Motor neuron (in vitro differentiated cells): ENCODE measurements around the gene HSF5. TPM values are rescaled to one million over a fixed set of nuclear protein-coding genes. Genes with fewer than 3 reads are reported as not detected.

Experiments used
- ATAC-seq, 8 experiments: fragments of 200-7000 bp; cut with Tn5 transposase; replicated peaks in 6 of 8; 2 replicates each; pipeline ENCODE4 v1.8.0; 2021; ENCODE audit warnings: mild to moderate bottlenecking in 8 of 8, moderate library complexity in 8 of 8
- H3K27ac ChIP-seq, 2 donors: fragments of 250-450 bp; sonication (Bioruptor Pico); 2 replicates each; pipeline ENCODE4 v1.9.0; 2021; ENCODE audit warnings: antibody characterized with exemption in 2 of 2, mild to moderate bottlenecking in 2 of 2, moderate library complexity in 1 of 2
- H3K4me1 ChIP-seq, 2 donors: fragments of 250-450 bp; sonication (Bioruptor Pico); replicated peaks in 1 of 2; 2 replicates each; pipeline ENCODE4 v1.6.1; 2021; ENCODE audit warnings: antibody characterized with exemption in 2 of 2, mild to moderate bottlenecking in 2 of 2, moderate library complexity in 1 of 2
- H3K4me3 ChIP-seq, 5 donors: fragments of 250-450 bp; sonication (Bioruptor Pico); 2 replicates each; pipeline ENCODE4 v1.9.0; 2021; ENCODE audit warnings: antibody characterized with exemption in 5 of 5, mild to moderate bottlenecking in 5 of 5, moderate library complexity in 4 of 5
- WGBS, 10 experiments: fragments of 450-650 bp; shearing (Covaris generic); methylation state at CpG; one replicate each; pipeline ENCODE4 v1.0.0; 2022; 5-methylcytosine and 5-hydroxymethylcytosine counted together
- in situ Hi-C, 9 experiments: fragments of 400-800 bp; cut with MboI; loops; one replicate each; pipeline ENCODE4 v1.15.0; 2021; ENCODE audit warnings: low sequenced_read_pairs in 9 of 9, low pct_unique_long_range_greater_than_20kb in 2 of 9; ENCODE audit not compliant: unreplicated experiment in 9 of 9
- total RNA-seq, 8 experiments: library from RNA; unstranded; fragments of 300-600 nt; gene quantifications; 2 replicates each; pipeline versions ENCODE4 v1.2.3 to v1.2.4, GENCODE V29; 2022

Gene HSF5
- total RNA-seq, 8 experiments from 2014 or later: 0.04 to 0.14 (median 0.05) TPM; not detected in 3

GRCh38 chr17:58373923-58374322, 114.3 kb downstream of the HSF5 start:
- WGBS, 10 experiments: 0 to 100% (median 80%) methylated on average over 1 of the region's 1 CpG; no CpG with 5 or more reads in 3 of the 10 experiments
- in situ Hi-C loops: no loop called here
- H3K27ac ChIP-seq: no peak overlapping the region
- no peak for ATAC-seq
- H3K4me3 ChIP-seq: no peak overlapping the region
- no peaks in the 10 kb centered on the region for H3K4me1 ChIP-seq

GRCh38 chr17:58373003-58373402, 115.2 kb downstream of the HSF5 start:
- Histone ChIP-seq H3K4me1 (no peaks in the 10 kb centered on the region), H3K27ac (no peak overlapping the region), H3K4me3 (no peak overlapping the region)
- 0 to 100% (median 67%) methylated on average over 1 to 4 of the region's 5 CpGs; no CpG with 5 or more reads in 1 of the 10 experiments for WGBS, 10 experiments
- ATAC-seq: no peak
- in situ Hi-C loops: no loop called here

DNA sequence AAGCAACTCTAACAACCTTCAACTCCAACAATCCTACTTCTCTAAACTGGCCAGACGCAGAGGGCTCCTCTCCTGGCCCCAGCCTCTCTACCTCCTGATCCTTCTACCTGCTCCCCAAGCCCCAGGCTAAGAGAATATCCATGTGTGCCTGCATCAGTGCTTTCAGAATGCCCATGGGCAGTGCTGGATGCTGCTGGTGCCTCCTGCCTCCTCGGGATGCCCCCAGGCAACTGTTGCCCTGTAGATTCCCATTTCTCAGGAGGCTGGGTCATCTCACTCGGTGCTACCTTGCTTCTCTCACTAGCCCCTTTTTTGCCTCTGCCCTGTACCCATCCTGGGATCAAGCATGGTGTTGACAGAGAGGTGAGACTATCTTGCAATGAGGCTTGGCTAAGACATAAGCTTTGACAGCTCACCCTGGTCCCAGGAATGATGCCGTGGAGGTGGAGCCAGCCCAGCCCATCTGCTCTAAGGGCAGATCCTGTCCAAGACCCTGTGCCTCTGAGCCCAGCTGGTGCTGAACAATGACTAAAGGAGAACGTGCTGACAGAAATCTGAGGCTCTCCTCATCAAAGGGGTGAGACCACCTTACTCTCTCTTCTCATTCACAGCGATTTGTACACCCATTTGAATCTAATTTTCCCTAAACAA, 116.8 kb downstream of the HSF5 start:
- WGBS, 10 experiments: 0 to 80% (median 49%) methylated on average over 1 to 4 of the region's 6 CpGs; no CpG with 5 or more reads in 2 of the 10 experiments
- H3K4me1 ChIP-seq: no peaks in the 10 kb centered on the region
- ATAC-seq: no peak
- H3K4me3 ChIP-seq: no peak overlapping the region
- in situ Hi-C loops: no loop called here
- H3K27ac ChIP-seq: no peak overlapping the region

GRCh38 chr17:58370716-58371115, 117.5 kb downstream of the HSF5 start:
- Histone ChIP-seq H3K4me3 (no peak overlapping the region), H3K4me1 (no peaks in the 10 kb centered on the region), H3K27ac (no peak overlapping the region)
- ATAC-seq: no peak
- WGBS, 10 experiments: 17 to 96% (median 89%) methylated on average over 3 to 7 of the region's 9 CpGs; no CpG with 5 or more reads in 5 of the 10 experiments
- in situ Hi-C loops: no loop called here

GRCh38 chr17:58370309-58370708, 117.9 kb downstream of the HSF5 start:
- in situ Hi-C loops: no loop called here
- Histone ChIP-seq H3K4me3 (no peak overlapping the region), H3K27ac (no peak overlapping the region), H3K4me1 (no peaks in the 10 kb centered on the region)
- no peak for ATAC-seq
- 0 to 100% (median 100%) methylated on average over 1 to 4 of the region's 5 CpGs; no CpG with 5 or more reads in 4 of the 10 experiments for WGBS, 10 experiments

Other genes with a start within 250 kb of the HSF5 start
- 1 to 10 TPM in 2 of 8 experiments, under 1 TPM in 5, not detected in 1; 0.08 to 1.2 (median 0.16) TPM for gene LPO, start 249.8 kb downstream of the HSF5 start, total RNA-seq
- 1 to 10 TPM in 2 of 8 experiments, under 1 TPM in 3, not detected in 3; 0.18 to 3.2 (median 0.59) TPM for gene MPO, start 207.5 kb downstream of the HSF5 start, total RNA-seq
- 10 to 100 TPM in 5 of 8 experiments, 1 to 10 TPM in 2, under 1 TPM in 1; 0.76 to 23.0 (median 13.2) TPM for gene TSPOAP1, start 159.6 kb downstream of the HSF5 start, total RNA-seq
- 10 to 100 TPM; 47.7 to 87.5 (median 62.3) TPM for gene SUPT4H1, start 136.2 kb downstream of the HSF5 start, total RNA-seq
- gene RNF43, start 70.9 kb downstream of the HSF5 start, total RNA-seq: 1 to 10 TPM in 2 of 8 experiments, under 1 TPM in 5, not detected in 1; 0.11 to 2.1 (median 0.41) TPM
- gene MTMR4, start 26.2 kb upstream of the HSF5 start, total RNA-seq: 10 to 100 TPM; 29.7 to 69.7 (median 50.5) TPM
- under 1 TPM; 0.20 to 0.43 (median 0.34) TPM for gene TEX14, start 203.6 kb upstream of the HSF5 start, total RNA-seq
- 10 to 100 TPM; 23.7 to 61.8 (median 40.7) TPM for gene RAD51C, start 204.2 kb upstream of the HSF5 start, total RNA-seq